ENCODE measurements around the gene HSPA1L. TPM values are rescaled to one million over a fixed set of nuclear protein-coding genes. Genes with fewer than 3 reads are reported as not detected.

The HSPA1L gene
- polyA plus RNA-seq, 3 donors, result 3.3 to 5.0 (median 4.0) TPM

Other genes with a start within 250 kb of the HSPA1L start
- under 1 TPM; 0.26 to 0.43 (median 0.33) TPM for gene LTA, start 243.0 kb downstream of the HSPA1L start, polyA plus RNA-seq (ENCODE audit: insufficient read length in 3 of 3)
- gene TNF, start 239.7 kb downstream of the HSPA1L start, polyA plus RNA-seq (ENCODE audit: insufficient read length in 3 of 3), result under 1 TPM; 0.18 to 0.40 (median 0.24) TPM
- 1 to 10 TPM in 2 of 3 donors, under 1 TPM in 1; 0.53 to 2.3 (median 2.2) TPM for gene LTB, start 232.9 kb downstream of the HSPA1L start, polyA plus RNA-seq (ENCODE audit: insufficient read length in 3 of 3)
- 1 to 10 TPM; 4.4 to 6.5 (median 6.3) TPM for gene LST1, start 229.0 kb downstream of the HSPA1L start, polyA plus RNA-seq (ENCODE audit: insufficient read length in 3 of 3)
- under 1 TPM in 2 of 3 donors, not detected in 1; 0.19 TPM for gene NCR3, start 222.3 kb downstream of the HSPA1L start, polyA plus RNA-seq (ENCODE audit: insufficient read length in 3 of 3)
- 10 to 100 TPM; 63.3 to 80.6 (median 78.2) TPM for gene AIF1, start 200.0 kb downstream of the HSPA1L start, polyA plus RNA-seq (ENCODE audit: insufficient read length in 3 of 3)
- 100 to 1,000 TPM; 161 to 211 (median 207) TPM for gene PRRC2A, start 194.6 kb downstream of the HSPA1L start, polyA plus RNA-seq (ENCODE audit: insufficient read length in 3 of 3)
- 100 to 1,000 TPM; 243 to 263 (median 257) TPM for gene BAG6, start 162.6 kb downstream of the HSPA1L start, polyA plus RNA-seq (ENCODE audit: insufficient read length in 3 of 3)
- 100 to 1,000 TPM; 105 to 114 (median 110) TPM for gene APOM, start 159.4 kb downstream of the HSPA1L start, polyA plus RNA-seq (ENCODE audit: insufficient read length in 3 of 3)
- 10 to 100 TPM; 17.3 to 22.9 (median 18.4) TPM for gene C6orf47, start 154.5 kb downstream of the HSPA1L start, polyA plus RNA-seq (ENCODE audit: insufficient read length in 3 of 3)
- gene GPANK1, start 150.3 kb downstream of the HSPA1L start, polyA plus RNA-seq (ENCODE audit: insufficient read length in 3 of 3), result 10 to 100 TPM; 28.1 to 33.1 (median 29.9) TPM
- gene CSNK2B, start 149.2 kb downstream of the HSPA1L start, polyA plus RNA-seq (ENCODE audit: insufficient read length in 3 of 3), result 100 to 1,000 TPM; 232 to 252 (median 246) TPM
- 10 to 100 TPM; 22.8 to 30.6 (median 25.3) TPM for gene LY6G5B, start 145.3 kb downstream of the HSPA1L start, polyA plus RNA-seq (ENCODE audit: insufficient read length in 3 of 3)
- gene LY6G5C, start 134.2 kb downstream of the HSPA1L start, polyA plus RNA-seq (ENCODE audit: insufficient read length in 3 of 3), result 1 to 10 TPM; 2.4 to 3.5 (median 3.4) TPM
- 10 to 100 TPM; 52.4 to 70.9 (median 61.6) TPM for gene ABHD16A, start 112.0 kb downstream of the HSPA1L start, polyA plus RNA-seq (ENCODE audit: insufficient read length in 3 of 3)
- gene LY6G6F, start 108.4 kb downstream of the HSPA1L start, polyA plus RNA-seq (ENCODE audit: insufficient read length in 3 of 3), result 1 to 10 TPM in 1 of 3 donors, under 1 TPM in 2; 0.44 to 1.2 (median 0.73) TPM
- under 1 TPM in 1 of 3 donors, not detected in 2; 0.20 TPM for gene LY6G6D, start 99.9 kb downstream of the HSPA1L start, polyA plus RNA-seq (ENCODE audit: insufficient read length in 3 of 3)
- gene LY6G6C, start 93.5 kb downstream of the HSPA1L start, polyA plus RNA-seq (ENCODE audit: insufficient read length in 3 of 3), result under 1 TPM in 2 of 3 donors, not detected in 1; 0.26 to 0.41 TPM
- 1 to 10 TPM; 1.6 TPM for gene MPIG6B, start 91.9 kb downstream of the HSPA1L start, polyA plus RNA-seq (ENCODE audit: insufficient read length in 3 of 3)
- 100 to 1,000 TPM; 152 to 237 (median 188) TPM for gene DDAH2, start 86.0 kb downstream of the HSPA1L start, polyA plus RNA-seq (ENCODE audit: insufficient read length in 3 of 3)
- 100 to 1,000 TPM; 268 to 296 (median 292) TPM for gene CLIC1, start 78.8 kb downstream of the HSPA1L start, polyA plus RNA-seq (ENCODE audit: insufficient read length in 3 of 3)
- 10 to 100 TPM; 21.4 to 59.0 (median 22.1) TPM for gene MSH5, start 75.3 kb downstream of the HSPA1L start, polyA plus RNA-seq (ENCODE audit: insufficient read length in 3 of 3)
- 10 to 100 TPM in 2 of 3 donors, 1 to 10 TPM in 1; 6.8 to 17.2 (median 10.0) TPM for gene SAPCD1, start 52.6 kb downstream of the HSPA1L start, polyA plus RNA-seq (ENCODE audit: insufficient read length in 3 of 3)
- 10 to 100 TPM in 1 of 3 donors, 1 to 10 TPM in 2; 7.3 to 13.9 (median 8.5) TPM for gene VWA7, start 38.0 kb downstream of the HSPA1L start, polyA plus RNA-seq (ENCODE audit: insufficient read length in 3 of 3)
- gene VARS1, start 19.5 kb downstream of the HSPA1L start, polyA plus RNA-seq (ENCODE audit: insufficient read length in 3 of 3), result 10 to 100 TPM; 58.7 to 72.2 (median 61.2) TPM
- gene LSM2, start 8.3 kb downstream of the HSPA1L start, polyA plus RNA-seq (ENCODE audit: insufficient read length in 3 of 3), result 10 to 100 TPM; 72.1 to 90.4 (median 82.4) TPM
- gene HSPA1A, start 260 bp upstream of the HSPA1L start, polyA plus RNA-seq (ENCODE audit: insufficient read length in 3 of 3), result 100 to 1,000 TPM in 2 of 3 donors, 10 to 100 TPM in 1; 84.4 to 121 (median 116) TPM
- gene HSPA1B, start 12.5 kb upstream of the HSPA1L start, polyA plus RNA-seq (ENCODE audit: insufficient read length in 3 of 3), result 100 to 1,000 TPM; 119 to 167 (median 142) TPM
- gene NEU1, start 47.5 kb upstream of the HSPA1L start, polyA plus RNA-seq (ENCODE audit: insufficient read length in 3 of 3), result 10 to 100 TPM; 74.6 to 79.3 (median 78.1) TPM
- gene SLC44A4, start 63.7 kb upstream of the HSPA1L start, polyA plus RNA-seq (ENCODE audit: insufficient read length in 3 of 3), result 10 to 100 TPM; 40.7 to 82.8 (median 51.9) TPM
- 10 to 100 TPM; 74.6 to 98.4 (median 83.9) TPM for gene EHMT2, start 82.4 kb upstream of the HSPA1L start, polyA plus RNA-seq (ENCODE audit: insufficient read length in 3 of 3)
- gene ZBTB12, start 86.8 kb upstream of the HSPA1L start, polyA plus RNA-seq (ENCODE audit: insufficient read length in 3 of 3), result 10 to 100 TPM; 23.4 to 35.5 (median 23.6) TPM
- 1 to 10 TPM; 3.0 to 4.2 (median 4.0) TPM for gene C2, start 112.4 kb upstream of the HSPA1L start, polyA plus RNA-seq (ENCODE audit: insufficient read length in 3 of 3)
- gene CFB, start 130.8 kb upstream of the HSPA1L start, polyA plus RNA-seq (ENCODE audit: insufficient read length in 3 of 3), result 1 to 10 TPM; 5.2 to 8.7 (median 6.6) TPM
- gene NELFE, start 143.7 kb upstream of the HSPA1L start, polyA plus RNA-seq (ENCODE audit: insufficient read length in 3 of 3), result 100 to 1,000 TPM in 1 of 3 donors, 10 to 100 TPM in 2; 89.5 to 103 (median 91.3) TPM
- 10 to 100 TPM; 42.3 to 49.0 (median 47.7) TPM for gene SKIC2, start 143.9 kb upstream of the HSPA1L start, polyA plus RNA-seq (ENCODE audit: insufficient read length in 3 of 3)
- 10 to 100 TPM; 22.1 to 32.3 (median 31.7) TPM for gene DXO, start 156.9 kb upstream of the HSPA1L start, polyA plus RNA-seq (ENCODE audit: insufficient read length in 3 of 3)
- gene C4A, start 166.8 kb upstream of the HSPA1L start, polyA plus RNA-seq (ENCODE audit: insufficient read length in 3 of 3), result 10 to 100 TPM; 15.7 to 22.4 (median 22.4) TPM
- gene C4B, start 199.5 kb upstream of the HSPA1L start, polyA plus RNA-seq (ENCODE audit: insufficient read length in 3 of 3), result 10 to 100 TPM; 17.4 to 23.3 (median 22.1) TPM
- gene CYP21A2, start 223.1 kb upstream of the HSPA1L start, polyA plus RNA-seq (ENCODE audit: insufficient read length in 3 of 3), result 1 to 10 TPM in 1 of 3 donors, under 1 TPM in 2; 0.24 to 1.0 (median 0.29) TPM

Data from renal cortex interstitium (tissue), 3 donors.